ENCODE measurements around the gene ORMDL2.
"Not testable (repeated sequence)": the region's sequence is repeated elsewhere in the genome, so short reads cannot be mapped to it uniquely, and the experiment has no call there.

The ORMDL2 gene

DNA sequence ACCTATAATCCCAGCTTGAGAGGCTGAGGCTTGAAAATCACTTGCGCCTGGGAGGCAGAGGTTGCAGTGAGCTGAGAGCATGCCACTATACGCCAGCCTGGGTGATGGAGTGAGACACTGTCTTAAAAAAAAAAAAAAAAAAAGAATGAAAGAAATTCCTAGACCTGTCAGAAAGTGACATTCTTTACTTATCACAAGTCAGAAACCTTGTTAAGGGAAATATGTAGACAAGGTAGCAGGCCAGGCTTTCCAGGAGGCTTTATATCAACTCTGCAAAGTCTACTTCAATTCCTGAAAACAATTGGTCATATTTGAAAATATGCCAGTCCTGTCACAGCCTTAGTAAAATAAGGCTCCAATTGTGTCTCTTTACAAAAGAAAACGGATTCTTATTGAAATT, 44.0 kb downstream of the ORMDL2 start:
- no peak for DNase-seq

- no peak for DNase-seq
These were observed 44.4 kb downstream of the ORMDL2 start for GRCh38 chr12:55862286-55862685.

GRCh38 chr12:55862931-55863330, 45.1 kb downstream of the ORMDL2 start:
- DNase-seq: not testable (repeated sequence)

DNA sequence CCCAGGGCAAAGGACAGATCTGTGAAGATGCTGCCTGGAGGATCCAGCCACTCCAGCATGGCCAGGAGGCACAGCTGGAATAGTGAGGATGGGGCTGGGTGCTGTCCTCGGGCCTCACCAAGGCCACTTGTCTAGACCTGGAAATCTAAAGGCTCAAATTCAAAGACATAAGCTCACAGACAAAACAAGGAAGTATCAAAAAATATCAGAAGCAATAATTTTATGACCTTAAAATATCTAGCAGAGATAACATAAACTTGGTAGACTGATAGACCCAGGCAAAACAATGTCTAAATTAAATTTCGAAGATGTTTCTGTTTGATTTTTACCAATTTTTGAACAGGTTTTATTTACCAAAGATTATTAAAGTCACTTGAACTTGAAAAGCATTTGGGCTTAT, 47.5 kb downstream of the ORMDL2 start:
- no peak for DNase-seq

GRCh38 chr12:55866454-55867004, 48.7 kb downstream of the ORMDL2 start:
- DNase-seq: not testable (repeated sequence)

Measured in AML-193 (cell line).